ENCODE results near the gene PQBP1.

The PQBP1 gene

GRCh38 chrX:48927123-48927522 lies 29.4 kb downstream of the PQBP1 start:
- no peak for DNase-seq

GRCh38 chrX:48927736-48928382 lies 30.1 kb downstream of the PQBP1 start:
- DNase-seq, result no peak

GRCh38 chrX:48933757-48934156 lies 36.0 kb downstream of the PQBP1 start:
- DNase-seq, result no peak

- DNase-seq, result no peak
Observed at GRCh38 chrX:48934581-48935300, 37.0 kb downstream of the PQBP1 start.

- DNase-seq, result no peak
Observed at GRCh38 chrX:48935301-48935670, 37.6 kb downstream of the PQBP1 start.

GRCh38 chrX:48936429-48937053 lies 38.8 kb downstream of the PQBP1 start:
- no peak for DNase-seq

- no peak for DNase-seq
Observed at GRCh38 chrX:48937054-48937907, 39.6 kb downstream of the PQBP1 start.

- no peak for DNase-seq
Observed at GRCh38 chrX:48938721-48939425, 41.1 kb downstream of the PQBP1 start.

- no peak for DNase-seq
Observed at GRCh38 chrX:48939524-48940228, 41.9 kb downstream of the PQBP1 start.

- no peak for DNase-seq
Observed at GRCh38 chrX:48940404-48940955, 42.8 kb downstream of the PQBP1 start.

- no peak for DNase-seq
Observed at GRCh38 chrX:48942895-48943294, 45.2 kb downstream of the PQBP1 start.

- DNase-seq, result peak; percentile 3
Observed at GRCh38 chrX:48945517-48946348, 48.0 kb downstream of the PQBP1 start.

GRCh38 chrX:48948589-48948988 lies 50.9 kb downstream of the PQBP1 start:
- no peak for DNase-seq

Data from NCI-H510A treated with DMSO at 0.1 percent for 48 hours (cell line).